NCI-H510A treated with DMSO at 0.1 percent for 48 hours (cell line): Measurements from ENCODE around the gene GJE1.
"Not testable (repeated sequence)": the region's sequence is repeated elsewhere in the genome, so short reads cannot be mapped to it uniquely, and the experiment has no call there.

Experiments
- DNase-seq: peaks from one replicate; lab custom pipeline; 2025; lab: John Stamatoyannopoulos, UW

Gene GJE1

GRCh38 chr6:142132625-142133024 is at the start of gene GJE1:
GJE1 (plus strand) TSS chr6:142132925; CDS start chr6:142133159, 234 bp downstream.
- no peak for DNase-seq

- peak; percentile 23 for DNase-seq
These were observed 44.5 kb upstream of the GJE1 start for GRCh38 chr6:142087950-142088857.

GRCh38 chr6:142088858-142089216 is 43.9 kb upstream of the GJE1 start:
- DNase-seq: no peak

- DNase-seq: not testable (repeated sequence)
These were observed 27.9 kb upstream of the GJE1 start for GRCh38 chr6:142104820-142105219.

- not testable (repeated sequence) for DNase-seq
These were observed 21.9 kb upstream of the GJE1 start for GRCh38 chr6:142110820-142111219.

- peak; percentile 5 for DNase-seq
These were observed 20.2 kb upstream of the GJE1 start for GRCh38 chr6:142112451-142113061.

- DNase-seq: no peak
These were observed 15.4 kb upstream of the GJE1 start for GRCh38 chr6:142117366-142117765.

- no peak for DNase-seq
These were observed 14.4 kb upstream of the GJE1 start for GRCh38 chr6:142118328-142118727.

- DNase-seq: no peak
These were observed 13.8 kb upstream of the GJE1 start for GRCh38 chr6:142118925-142119324.

GRCh38 chr6:142121342-142121741 is 11.4 kb upstream of the GJE1 start:
- no peak for DNase-seq

- DNase-seq: no peak
These were observed 1.9 kb upstream of the GJE1 start for GRCh38 chr6:142130814-142131213.

- DNase-seq: no peak
These were observed 6.2 kb downstream of the GJE1 start for GRCh38 chr6:142138876-142139275.

GRCh38 chr6:142141531-142141930 is 8.8 kb downstream of the GJE1 start:
- DNase-seq: not testable (repeated sequence)

- DNase-seq: peak; percentile 86
These were observed 14.3 kb downstream of the GJE1 start, which contains the start of the genes NMBR and VTA1 for GRCh38 chr6:142146828-142147662. NMBR (minus strand) TSS chr6:142147122; CDS start chr6:142088658, 58,464 bp downstream. VTA1 (plus strand) TSS chr6:142147263; CDS start chr6:142147288, 25 bp downstream.

- no peak for DNase-seq
These were observed 20.0 kb downstream of the GJE1 start for GRCh38 chr6:142152746-142153145.

- DNase-seq: no peak
These were observed 20.5 kb downstream of the GJE1 start for GRCh38 chr6:142153196-142153595.

GRCh38 chr6:142154336-142154735 is 21.6 kb downstream of the GJE1 start:
- no peak for DNase-seq

GRCh38 chr6:142155091-142155490 is 22.4 kb downstream of the GJE1 start:
- no peak for DNase-seq

GRCh38 chr6:142155895-142156757 is 23.4 kb downstream of the GJE1 start:
- no peak for DNase-seq

GRCh38 chr6:142156758-142157068 is 24.0 kb downstream of the GJE1 start:
- not testable (repeated sequence) for DNase-seq

GRCh38 chr6:142162780-142163179 is 30.1 kb downstream of the GJE1 start:
- DNase-seq: no peak
